GM19467 (cell line): ENCODE results near the gene GPR32.
"Not testable (repeated sequence)": the region's sequence is repeated elsewhere in the genome, so short reads cannot be mapped to it uniquely, and the experiment has no call there.

Experiments
- ATAC-seq: cut with Tn5 transposase; IDR thresholded peaks from one replicate; pipeline ENCODE4 v1.9.1; 2021; ENCODE audit warnings: mild to moderate bottlenecking, moderate library complexity; ENCODE audit not compliant: unreplicated experiment

Gene GPR32

DNA sequence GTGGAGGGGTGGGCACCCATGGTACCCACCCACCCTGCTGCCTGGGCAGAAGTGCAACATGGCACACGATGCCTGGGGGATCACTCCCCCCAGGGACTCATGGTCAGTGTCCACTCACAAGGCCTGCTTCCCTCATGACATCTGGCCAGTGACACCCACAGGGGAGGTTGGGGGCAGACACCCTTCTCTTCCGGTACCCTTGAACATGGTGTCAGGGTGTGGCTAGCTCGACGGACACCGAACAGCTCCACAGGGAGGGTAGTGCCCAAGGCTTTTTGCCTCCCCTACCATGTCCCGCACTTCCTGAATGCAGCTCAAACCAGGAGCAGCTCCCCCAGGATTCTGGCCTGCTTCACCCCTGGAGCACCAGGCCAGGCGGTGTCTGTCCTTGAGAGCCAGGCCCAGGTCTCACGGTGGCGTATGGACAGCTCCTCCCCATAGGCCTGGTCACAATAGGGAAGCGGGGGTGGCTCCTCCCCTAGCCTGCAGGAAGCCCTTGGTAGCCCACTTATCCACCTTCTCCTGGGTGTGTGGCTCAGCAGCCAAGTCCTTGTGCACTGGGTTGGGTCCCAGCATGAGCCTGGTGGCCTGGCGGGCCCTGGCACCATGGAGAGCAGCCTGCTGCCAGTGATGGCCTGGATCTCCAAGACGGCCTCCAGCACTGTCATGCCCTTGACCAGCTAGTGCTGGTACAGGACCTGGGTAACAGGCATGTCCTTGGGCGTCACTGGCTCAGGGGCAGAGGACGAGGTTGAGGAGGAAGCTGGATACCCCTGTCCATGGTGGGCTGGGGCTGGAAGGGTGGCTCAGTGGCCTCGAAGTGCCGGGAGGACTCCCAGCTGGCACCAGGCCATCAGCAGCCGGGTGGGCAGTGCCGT, 27.8 kb downstream of the GPR32 start:
- no peak for ATAC-seq

DNA sequence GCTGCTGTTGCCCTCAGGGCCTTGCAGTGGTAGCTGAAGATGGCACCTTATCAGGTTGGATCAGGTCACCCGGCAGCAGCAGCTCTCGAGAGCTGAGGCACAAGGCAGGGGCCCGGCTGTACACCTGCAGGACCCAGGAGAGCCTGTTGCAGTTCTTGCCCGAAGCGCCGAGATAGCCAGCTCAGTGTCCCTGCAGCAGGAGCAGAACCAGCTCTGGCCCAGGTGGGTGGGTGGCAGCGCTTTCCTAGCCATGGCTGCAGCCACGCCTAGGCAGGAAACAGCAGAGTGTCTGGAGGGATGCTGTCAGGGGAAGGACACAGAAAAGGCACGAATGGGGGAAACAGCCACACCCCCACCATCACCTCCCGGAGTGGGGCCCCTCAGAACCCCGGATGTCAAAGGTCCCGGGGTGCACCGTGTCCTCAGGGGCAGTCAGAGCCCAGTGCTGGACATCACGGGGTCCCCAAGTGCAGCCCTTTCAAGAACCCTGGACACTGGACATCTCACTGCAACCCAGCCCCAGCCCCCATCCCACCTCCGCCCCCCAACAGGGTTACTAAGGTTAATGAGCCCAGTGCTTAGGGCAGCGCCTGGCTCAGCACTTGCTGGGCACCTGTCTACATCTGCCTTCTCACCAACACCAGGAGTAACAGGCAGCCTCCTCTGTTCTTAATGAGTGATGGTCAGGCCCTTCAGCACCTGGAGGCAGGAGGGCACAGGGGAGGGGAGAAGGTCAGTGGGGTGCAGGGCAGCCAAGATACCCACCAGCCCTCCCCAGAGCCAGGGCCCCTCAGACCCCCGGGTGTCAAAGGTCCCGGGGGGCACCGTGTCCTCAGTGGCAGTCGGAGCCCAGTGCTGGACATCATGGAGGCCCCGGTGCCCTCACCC, 28.6 kb downstream of the GPR32 start:
- ATAC-seq, result no peak

DNA sequence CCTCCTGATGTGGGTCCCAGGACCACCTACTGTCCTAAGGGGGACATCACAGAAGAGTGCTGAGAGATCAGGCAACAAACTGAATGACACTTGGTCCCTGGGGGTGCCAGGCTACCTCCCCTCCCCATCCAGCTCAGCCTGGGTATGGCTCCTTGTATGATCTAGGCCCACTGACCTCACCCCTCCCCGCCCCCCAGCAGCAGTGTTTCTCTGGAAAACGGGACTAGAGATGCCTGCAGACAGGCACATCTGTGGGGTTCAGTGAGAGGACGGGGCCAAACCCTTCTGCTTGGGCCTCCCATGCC, 29.2 kb downstream of the GPR32 start:
- ATAC-seq, result no peak

DNA sequence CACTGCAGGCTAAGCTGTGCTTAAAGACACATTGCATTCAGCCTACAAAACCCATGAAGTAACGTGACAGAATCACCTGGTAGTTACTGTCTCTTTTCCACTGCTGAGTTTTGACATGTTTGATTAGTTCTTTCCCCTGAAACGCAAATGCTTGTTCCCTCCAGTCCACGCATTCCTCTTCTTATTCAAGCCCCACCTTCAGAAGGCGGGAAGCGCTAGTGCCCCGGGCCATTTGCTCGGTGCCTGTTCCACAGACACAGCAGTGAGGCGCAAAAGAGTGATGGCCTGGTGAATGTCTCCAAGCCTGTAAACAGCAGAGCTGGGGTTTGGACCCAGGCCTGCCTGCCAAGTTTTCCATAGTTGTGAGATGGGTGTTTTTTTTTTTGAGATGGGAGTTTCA, 30.8 kb downstream of the GPR32 start:
- no peak for ATAC-seq

DNA sequence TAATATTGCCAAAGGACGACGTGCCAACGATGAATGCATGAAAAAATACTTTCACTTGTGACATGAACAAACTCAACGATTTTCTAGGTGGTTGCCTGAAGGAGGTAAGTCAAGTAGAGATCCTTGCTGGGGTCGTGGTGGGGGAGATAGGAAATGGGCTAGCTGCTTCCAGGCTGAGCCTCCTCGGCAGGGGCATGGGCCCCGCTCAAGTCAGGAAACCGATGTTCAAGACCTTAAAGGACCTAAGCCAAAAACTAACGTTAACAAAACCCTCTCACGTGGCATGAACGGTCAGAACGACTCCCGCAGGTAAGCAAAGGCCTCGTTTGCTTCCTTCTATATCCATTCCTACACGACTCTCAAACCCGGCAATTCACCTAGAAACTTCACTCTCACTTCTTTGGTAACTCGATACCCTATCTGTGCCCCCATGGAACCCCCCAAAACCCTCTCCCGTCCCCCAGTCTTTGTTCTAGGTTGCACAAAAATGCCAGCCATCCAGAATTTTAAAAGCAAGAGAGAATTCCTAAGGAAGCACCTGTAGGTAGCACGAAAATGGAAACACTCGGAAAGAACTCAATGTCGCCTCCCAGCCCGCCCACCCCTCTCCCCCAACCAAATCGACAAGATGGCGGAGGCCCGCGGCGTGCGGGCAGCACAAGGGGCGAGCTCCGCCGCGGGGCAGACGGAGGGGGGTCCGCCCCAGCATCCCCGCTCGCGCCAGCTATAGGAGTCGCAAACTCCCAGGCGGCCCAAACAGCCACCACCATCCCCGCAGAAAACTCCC, 33.6 kb downstream of the GPR32 start:
- ATAC-seq, result peak; percentile 8

DNA sequence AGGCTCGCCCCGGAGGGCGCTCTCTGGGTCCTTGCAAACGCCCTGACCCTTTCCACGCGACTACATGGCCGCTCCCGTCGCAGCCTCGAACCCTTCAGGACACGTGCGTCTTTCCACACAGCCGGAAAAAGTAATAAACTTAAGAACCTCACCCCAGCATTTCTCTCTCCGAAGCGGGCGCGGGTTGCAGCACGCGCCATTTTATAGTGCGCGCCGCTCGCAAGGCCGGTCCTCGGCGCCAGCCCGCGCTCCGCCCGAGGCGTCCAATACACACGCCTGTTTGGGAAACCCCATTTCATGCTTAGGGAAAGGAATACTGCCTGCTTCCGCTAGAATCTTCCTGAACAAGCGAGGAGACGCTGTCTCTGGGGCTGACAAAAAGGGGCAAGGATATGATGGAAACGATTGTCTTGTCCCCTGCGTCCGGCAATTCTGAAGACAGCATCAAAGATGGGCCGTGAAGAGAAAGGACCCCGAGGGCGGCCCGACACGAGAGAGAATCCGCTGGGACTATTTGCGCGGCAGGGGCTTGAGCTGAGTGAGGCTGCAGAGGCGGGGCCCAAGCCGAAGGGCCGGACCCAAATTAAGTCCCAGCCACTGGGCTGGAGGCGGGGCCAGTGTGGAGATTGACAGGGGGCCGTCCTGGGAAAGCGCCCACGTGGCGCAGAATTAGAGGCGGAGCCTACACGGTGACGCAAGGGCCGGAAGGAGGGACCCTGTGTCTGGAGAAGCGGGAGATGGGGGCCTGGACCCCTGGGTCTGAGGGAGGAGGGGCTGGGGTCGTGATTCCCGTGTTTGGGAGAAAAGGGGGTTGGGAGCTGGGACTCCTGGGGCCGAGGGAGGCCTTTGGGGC, 34.4 kb downstream of the GPR32 start:
- ATAC-seq, result peak; percentile 92

DNA sequence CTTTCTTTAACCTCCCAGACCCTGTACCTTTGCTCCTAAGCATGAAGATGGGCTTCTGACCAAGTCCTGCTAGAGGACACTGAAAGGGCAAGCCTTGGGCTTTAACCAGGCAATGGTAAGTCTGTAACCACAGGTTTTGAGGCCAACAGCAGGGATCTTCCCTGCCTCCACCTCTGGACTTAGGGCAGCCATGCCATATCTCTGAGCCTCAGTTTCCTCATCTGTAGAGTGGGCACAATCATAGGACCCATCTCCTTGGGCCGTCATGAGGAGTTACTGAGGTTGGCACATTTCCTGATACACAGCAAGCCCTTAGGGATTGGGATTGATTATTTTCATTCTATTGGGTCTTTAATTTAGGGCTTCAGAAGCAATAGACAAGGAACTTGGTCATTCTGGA, 38.6 kb downstream of the GPR32 start:
- no peak for ATAC-seq

DNA sequence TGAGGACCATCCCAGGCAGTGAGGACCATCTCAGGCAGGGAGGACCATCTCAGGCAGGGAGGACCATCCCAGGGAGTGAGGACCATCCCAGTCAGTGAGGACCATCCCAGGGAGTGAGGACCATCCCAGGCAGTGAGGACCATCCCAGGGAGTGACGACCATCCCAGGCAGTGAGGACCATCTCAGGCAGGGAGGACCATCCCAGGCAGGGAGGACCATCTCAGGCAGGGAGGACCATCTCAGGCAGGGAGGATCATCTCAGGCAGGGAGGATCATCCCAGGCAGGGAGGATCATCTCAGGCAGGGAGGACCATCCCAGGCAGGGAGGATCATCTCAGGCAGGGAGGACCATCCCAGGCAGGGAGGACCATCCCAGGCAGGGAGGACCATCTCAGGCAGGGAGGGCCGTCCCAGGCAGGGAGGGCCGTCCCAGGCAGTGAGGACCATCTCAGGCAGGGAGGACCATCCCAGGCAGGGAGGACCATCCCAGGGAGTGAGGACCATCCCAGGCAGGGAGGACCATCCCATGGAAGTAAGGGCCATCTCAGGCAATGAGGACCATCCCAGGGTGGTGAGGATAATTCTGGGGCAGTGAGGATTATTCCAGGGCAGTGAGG, 41.5 kb downstream of the GPR32 start:
- not testable (repeated sequence) for ATAC-seq

DNA sequence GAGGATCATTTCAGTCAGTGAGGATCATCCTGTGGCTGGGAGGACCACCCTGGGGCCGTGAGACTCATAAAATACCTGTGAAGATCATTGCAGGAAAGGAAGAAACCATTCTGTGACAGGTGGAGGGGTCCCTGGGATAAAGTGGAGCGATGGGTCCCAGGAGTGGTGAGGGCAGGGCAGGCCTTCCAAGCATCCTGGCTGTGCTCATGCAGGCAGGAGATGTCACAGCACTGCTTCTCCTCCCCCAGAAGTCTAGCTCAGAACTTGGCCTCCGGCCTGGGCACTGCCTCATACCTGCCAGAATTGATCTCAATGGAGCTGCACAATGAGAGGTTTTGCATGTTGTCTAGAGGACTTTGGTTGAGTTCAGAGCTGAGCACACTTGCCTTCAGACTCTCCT, 42.2 kb downstream of the GPR32 start:
- ATAC-seq, result no peak

DNA sequence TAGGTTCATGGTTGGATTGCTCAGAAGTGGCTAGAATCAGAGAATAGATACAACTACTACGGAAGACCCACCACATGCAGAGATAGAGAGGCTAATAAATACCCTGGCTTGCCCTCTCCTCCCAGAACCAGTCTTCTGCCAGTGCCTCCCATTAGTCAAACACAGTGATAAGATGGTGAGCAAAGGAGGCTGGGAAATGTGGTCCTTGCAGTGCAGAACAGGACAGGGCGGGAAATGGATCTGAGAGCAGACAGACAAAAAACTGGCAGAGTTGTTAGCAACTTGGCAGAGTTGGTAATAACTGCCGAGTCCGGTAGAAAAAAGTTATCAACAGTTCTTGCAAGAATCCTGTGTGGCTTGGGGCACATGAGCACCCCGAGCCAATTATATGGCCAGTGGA, 44.6 kb downstream of the GPR32 start:
- ATAC-seq, result no peak

DNA sequence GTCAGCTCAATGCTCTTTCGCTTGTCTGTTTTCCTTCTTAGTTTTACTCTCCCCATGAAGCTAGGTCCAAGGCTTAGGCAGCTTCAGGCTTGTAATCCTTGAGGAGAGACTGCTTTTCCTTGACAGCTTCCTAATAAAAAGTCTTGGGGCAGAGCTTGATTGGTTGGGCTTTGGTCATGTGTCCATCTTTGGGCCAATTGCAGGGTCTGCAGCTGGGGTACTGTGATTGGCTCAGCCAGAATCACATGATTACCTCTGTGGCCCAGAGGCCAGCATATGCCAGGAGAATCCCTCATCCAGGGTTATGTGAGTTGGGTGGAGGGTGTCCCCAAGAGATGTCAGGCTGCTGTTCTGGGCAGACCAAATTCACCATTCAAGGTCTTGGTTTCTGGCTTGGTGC, 45.2 kb downstream of the GPR32 start:
- no peak for ATAC-seq

DNA sequence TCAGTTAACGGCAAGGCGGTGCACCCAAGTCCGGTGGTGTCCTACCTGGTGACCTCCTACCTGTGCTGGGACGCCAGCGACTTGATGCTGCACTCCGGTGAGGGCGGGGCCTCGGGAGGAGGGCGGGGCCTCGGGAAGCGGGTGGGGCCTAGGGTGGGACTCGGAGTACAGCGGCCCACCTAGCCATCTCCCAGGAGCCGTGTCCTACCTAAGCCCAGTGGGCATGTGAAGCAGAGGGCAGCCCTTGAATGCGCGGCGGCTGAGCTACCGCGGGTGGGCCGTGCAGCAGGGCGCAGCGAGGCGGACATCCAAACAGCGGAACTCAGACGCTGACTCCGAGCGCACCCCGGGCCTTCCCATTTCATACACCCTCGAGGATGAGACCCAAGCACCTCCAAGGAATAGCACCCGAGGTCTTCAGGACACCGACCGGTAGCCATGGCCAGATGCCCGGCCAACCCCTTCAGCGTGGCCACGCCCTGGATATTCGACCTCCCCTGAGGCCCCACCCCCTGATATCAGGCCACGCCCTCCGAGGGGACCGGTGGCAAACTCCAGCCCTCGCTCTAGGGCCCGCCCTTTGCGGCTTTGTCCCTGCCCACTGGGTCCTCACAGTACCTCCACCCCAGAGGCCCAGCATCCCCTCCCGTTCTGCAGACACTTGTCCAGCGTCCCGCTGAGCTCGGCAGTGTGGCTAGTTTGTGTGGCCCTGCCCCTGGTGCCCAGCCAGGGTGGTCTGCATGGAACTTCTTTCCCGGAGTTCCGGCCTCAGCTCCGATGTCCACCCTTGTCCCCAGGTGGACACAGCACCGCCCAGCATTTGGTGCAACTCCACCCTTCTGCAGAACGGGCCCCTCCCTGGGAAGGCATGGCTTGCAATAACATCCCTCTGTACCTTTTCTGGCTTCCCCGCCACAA, 47.9 kb downstream of the GPR32 start:
- peak; percentile 43 for ATAC-seq

DNA sequence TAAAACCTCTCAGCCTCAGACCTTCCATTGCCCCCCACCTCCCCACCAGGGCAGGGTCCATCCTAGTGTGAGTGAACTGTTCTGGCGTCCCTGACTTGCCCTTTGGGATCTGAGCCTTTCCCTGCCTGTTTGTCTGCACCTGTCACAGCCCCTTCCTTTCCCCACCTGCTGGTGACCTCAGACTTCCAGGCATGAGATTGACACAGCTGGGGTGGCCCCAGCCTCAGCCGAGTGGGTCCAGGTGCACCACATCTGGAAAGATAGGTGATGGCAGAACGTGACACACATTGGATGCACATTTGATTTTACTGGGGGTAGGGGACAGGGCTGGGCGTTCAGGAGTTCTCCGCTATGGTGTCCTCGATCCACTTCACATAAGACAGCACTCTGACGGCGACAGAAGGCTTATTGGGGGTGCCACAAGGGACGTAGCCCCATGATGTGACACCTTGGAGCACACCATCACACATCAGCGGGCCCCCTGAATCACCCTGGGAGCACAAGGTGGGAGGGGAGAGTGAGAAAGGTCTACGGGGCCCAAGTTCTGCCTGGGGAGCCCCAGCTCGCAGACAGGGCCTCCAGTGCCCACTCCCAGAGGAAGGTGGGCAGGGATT, 48.7 kb downstream of the GPR32 start:
- ATAC-seq, result no peak

DNA sequence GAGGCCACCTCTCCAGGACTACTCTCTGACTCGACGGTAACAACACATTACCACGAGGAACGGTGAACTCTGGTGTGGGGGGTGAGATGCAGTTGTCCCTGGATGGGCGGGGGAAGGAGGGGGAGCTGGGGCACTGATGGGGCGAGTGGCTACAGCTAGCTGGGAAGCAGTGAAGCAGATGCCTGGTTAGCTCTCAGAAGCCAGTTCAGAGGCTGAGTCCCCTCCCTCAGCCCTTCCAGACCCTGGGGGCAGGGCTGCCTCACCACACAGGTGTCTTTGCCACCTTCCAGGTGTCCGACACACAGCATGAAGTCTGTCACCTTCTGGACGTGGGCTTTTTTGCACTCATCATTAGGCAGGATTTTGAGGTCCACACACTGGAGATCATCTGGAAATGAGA, 49.4 kb downstream of the GPR32 start:
- ATAC-seq, result no peak

DNA sequence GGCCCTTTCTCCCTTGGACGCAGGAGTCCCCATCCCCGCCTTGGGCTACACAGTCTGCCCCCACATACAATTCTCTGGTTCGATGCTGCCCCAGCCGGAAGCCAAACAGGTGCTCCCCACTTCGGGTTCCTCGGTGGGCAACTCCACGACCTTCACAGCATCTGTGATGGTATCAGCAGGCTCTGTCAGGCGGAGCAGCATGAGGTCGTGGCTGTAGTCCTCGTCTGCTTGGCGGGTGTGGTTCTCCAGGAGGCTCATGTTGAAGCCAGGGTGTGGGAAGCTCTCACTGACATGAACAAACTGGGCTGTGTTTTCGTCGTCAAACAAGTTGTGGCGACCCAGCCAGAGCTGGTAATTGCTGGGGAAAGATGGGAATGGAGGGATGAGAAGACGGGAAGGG, 49.8 kb downstream of the GPR32 start:
- no peak for ATAC-seq

DNA sequence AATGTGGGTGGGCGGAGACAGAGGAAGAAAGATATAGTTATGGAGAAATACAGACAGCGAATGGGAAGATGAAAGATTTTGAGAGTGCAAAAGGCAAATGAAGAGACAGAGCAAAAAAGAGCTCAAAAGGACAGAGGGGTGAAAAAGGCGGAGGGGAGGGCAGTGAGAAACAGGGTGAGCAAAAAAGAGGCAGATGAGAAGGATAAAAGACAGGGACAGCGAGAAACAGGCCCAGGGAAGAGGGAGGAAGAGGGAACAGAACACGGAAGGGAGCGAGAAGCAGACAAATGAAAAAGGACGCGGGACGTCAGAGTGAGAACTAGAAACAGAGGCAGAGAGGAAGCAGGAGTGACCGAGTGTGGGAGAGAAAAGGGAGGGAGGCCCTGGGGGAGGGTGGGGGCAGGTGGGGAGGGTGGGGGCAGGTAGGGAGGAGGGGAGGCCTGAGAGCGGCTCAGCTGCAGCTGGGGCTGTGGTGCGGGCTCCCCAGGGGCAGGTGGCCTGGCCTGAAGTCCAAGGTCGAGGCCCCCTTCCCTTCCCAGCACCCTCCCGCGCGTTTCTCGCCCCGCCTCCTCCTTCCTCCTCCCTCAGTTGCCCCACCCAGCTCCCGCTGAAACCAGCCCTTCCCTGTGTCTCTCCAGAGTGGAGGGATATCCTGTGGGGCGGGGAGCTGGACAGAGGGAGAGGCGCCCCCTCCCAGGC, 50.4 kb downstream of the GPR32 start:
- no peak for ATAC-seq

DNA sequence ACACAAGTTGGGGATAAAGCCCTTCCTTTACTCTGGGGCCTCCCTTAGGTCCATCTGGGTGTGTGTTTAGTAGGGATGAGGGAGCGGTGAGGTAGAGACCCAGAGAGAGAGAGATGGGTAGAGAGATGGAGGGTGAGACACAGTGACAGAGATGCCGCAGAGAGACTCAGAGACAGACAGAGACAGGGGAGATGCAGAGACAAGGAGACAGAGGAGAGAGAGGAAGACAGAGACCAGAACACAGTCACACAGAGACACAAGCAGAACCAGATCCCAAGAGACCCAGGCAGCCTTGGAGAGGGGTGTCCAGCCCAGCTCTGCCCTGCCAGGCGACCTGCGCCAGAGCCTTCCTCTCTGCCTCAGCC, 51.0 kb downstream of the GPR32 start:
- ATAC-seq, result no peak
